GM18508 (cell line): Measurements from ENCODE around the gene PLBD1.

Experiments used
- ATAC-seq: cut with Tn5 transposase; IDR thresholded peaks from one replicate; pipeline ENCODE4 v1.9.1; 2021; ENCODE audit warnings: moderate number of reproducible peaks; ENCODE audit not compliant: insufficient read depth, unreplicated experiment

PLBD1 gene

DNA sequence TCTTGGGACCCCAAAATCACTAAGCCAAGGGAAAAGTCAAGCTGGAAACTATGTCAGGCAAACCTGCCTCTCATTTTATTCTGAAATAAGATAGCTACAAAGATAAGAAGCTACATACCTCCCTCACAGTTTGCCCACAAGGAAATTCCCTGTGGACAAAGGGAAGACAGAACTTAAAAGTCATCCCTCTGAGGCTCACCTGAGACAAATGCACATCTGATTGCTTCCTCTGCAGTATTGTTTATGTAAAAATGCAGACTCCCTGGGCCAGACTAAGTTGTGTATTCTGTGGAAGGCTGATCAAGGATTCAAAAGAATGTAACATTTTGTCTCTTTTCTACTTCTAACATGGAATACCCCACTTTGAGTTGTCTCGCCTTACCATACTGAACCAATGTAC lies 2.5 kb upstream of the PLBD1 start:
- no peak for ATAC-seq

DNA sequence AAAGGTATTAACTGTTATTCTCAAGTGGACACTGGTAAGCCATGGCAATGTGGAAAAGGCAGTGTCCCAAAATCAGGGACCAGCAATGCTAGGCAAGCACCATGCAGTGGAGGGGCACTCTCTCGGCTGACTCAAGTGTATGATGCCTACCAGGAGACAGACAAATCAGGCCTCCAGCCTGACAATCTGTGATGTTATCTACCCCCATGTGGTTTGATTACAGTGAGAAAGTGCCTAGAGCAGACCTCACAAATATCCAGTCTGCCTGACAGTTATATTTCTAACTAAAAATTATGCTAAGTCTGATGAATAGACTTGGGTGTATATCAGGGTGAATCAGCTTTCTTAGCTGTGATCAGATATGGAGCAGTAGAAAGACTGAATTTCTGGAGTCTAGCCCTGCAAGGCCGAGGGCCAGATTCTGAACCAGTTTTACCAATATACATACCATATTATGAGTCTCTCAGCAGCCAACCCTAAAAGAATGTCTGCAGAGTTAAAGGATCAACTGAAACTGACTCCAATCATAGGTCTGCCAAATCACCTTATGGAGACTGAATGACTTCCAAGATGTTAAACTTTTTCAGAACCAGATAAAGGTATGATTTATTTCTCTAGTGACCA lies 3.2 kb downstream of the PLBD1 start:
- ATAC-seq, result no peak

DNA sequence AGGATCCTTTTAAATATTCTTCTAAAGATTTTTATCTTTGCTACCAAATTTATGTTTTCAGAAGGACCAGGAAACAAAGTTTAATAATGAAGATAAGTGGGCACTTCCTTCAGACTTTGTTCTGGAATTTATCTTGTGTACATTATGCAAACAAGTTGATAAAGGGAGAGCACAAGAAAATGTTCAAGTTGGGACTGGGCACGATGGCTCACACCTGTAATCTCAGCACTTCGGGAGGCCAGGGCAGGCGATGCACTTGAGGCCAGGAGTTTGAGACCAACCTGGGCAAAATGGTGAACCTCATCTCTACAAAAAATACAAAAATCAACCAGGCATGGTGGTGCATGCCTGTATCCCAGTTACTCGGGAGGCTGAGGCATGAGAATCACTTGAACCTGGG lies 4.6 kb downstream of the PLBD1 start:
- no peak for ATAC-seq

DNA sequence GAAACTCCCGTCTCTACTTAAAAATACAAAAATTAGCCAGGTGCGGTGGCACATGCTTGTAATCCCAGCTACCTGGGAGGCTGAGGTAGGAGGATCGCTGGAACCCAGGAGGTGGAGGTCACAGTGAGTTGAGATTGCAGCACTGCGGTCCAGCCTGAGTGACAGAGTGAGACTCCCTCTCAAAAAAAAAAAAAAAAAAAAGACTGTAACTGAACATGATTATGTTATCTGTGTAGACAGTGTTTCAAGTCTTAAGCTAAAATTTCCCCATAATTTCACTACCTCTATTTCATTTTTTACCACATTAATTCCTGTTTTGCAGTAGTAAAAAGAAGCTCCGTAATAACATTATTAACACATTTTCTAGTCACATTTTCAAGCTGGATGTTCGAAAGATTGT lies 5.4 kb downstream of the PLBD1 start:
- no peak for ATAC-seq

DNA sequence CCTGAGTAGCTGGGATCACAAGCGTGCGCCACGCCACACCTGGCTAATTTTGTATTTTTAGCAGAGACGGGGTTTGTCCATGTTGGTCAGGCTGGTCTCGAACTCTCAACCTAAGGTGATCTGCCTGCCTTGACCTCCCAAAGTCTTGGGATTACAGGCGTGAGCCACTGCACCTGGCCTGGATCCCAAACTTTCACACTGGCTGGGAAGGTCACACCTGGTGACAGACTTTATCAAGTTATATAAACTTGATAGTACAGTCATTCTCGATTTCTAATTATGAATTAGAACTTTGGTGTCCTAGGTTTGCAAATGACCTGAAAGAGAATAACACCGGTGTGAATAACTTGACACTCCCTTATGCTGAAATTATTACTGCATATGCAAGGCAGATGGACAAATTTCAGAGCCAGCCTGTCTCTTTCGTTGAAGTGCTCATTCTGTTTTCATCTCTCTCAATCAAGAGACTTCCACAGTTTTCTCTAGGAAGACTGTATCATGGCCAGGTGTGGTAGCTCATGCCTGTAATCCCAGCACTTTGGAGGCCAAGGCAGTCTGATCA lies 5.9 kb downstream of the PLBD1 start:
- ATAC-seq, result no peak

DNA sequence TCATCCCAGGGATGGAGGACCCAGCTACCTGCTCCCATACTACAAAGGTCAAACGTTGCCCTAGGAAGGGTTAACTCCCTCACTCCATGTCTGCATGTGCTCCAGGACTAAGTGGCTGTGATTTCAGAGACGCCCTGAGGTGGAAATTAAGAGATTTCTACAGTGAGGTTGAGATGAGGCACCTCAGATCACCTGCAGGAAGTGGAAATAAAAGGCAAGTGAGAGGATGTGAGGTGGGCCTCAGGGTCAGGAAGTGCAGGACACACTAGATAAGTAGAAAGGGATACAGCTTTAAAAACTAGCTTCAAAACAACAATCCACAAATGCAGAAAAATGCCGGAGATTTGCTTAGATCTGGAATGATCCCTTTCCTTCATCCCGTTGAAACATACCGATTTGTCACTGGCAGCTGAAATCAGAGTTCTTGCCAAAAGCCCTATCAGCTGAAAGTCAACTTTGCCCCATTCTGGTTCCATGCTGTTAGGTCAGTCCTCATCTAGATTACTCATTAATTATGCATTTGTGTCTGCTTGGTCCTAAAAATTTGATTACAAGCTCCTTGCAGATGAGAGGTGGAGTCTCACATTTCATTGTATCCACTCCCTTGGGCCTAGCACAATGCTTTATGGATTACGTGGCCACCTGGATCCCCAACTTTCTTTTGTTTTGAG lies 6.6 kb downstream of the PLBD1 start:
- ATAC-seq, result no peak

DNA sequence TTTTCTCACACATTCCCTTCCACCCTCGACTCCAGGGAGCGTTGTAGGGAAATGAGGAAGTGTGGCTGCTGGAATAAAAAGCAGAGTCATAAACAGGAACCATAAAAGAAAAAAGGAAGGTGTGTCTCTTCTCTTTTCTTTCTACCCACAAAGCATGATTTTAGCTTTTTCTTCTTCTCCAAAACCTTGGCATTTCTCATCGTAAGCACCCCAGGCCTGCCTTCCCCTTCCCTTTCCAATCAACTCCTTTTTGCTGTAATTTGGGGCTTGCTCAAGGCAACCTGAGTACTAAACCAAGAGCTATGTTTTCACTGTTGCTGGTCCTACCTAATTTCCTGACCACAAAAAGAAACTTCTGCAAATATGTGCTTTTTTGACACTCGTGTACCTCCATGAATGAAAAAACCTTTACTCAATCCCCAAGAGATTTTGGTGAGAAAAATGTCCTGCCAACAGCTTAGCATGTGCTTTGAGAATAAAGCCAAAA lies 9.2 kb downstream of the PLBD1 start:
- ATAC-seq, result no peak

DNA sequence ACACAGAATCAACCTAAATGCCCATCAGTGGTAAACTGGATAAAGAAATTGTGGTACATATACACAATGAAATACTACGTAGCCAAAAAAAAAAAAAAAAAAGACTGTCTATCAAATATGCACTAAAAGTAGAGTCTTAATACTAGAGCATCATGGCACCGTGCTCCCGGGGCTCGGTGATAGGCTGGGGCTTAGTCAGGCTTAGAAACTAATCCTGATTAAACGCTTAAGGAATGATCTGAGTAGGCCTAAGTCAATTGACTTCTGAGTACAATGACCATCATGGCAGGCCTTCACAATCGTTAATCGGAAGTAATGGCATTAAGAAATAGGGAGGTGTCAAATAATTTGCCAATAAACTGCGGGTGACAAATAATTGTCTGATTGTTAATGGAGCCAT lies 9.7 kb downstream of the PLBD1 start:
- ATAC-seq, result no peak

DNA sequence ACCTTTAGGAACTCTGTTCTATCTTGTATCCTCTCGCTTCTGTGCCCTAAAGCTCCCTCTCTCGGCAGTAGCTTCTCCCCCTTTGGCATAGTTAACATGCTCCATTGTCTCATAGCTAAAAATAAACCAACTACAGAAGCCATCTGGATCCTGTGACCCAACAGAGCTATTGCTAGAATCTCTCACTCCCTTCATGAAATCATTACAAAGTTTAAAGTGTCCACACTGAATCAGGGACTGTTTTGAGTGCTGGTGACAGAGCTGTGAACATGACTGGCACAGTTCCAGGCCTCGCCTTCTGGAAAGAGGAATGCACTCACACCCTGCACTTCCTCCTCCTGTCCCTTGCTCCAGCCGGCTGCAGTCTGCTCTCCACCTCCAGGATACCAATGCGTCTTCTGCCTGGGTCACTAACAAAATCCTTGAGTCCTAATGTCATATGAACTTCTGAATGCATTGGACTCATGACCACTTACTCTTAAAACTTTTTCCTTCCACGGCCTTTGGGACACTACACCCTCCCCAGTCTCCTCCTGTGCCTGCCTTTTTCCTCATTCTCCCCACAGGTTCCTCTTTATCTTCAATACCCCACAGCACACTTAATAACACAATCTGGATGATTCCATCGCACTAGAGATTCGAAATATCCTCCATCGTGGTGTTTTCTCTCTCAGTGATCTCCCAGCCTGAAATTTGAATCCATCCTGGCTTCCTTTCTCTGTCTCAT lies 13.2 kb downstream of the PLBD1 start:
- ATAC-seq, result no peak

DNA sequence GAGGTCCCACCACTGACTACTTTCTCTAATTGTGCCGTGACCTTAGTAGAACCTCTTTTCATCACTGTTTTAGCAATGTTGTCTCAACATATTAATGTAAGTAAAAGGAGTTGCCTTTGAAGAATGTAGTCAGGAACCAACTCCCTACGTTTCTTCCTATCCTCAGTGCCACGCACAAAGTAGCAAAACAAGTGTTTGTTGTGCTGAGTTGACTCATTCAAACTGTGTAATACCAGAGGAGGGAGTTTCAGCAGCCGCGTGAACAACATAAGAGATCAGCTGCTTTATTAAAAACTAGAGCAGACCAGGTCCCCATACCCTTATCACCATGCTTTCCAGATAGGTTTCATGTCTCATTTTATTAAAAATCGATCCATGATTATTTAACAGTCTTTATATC lies 19.1 kb downstream of the PLBD1 start:
- ATAC-seq, result no peak

DNA sequence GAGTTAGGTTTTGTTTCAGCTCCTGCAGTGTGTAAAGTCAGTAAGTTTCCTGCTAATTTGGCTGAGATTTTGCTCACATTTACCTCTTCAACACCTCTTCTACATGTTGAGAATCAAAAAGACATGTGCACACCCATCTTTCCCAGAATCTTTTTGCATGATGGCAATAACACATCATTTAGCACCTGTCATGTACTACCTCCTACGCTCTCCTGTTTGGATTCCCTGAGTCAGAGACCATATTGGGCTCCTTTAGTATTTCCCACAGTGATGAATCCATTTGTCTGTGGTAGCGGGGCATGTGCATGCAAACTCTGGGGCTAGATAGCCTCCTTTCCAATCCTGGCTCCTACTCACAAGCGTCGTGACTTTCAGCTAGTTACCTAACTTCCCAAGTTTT lies 20.1 kb downstream of the PLBD1 start:
- ATAC-seq, result no peak

DNA sequence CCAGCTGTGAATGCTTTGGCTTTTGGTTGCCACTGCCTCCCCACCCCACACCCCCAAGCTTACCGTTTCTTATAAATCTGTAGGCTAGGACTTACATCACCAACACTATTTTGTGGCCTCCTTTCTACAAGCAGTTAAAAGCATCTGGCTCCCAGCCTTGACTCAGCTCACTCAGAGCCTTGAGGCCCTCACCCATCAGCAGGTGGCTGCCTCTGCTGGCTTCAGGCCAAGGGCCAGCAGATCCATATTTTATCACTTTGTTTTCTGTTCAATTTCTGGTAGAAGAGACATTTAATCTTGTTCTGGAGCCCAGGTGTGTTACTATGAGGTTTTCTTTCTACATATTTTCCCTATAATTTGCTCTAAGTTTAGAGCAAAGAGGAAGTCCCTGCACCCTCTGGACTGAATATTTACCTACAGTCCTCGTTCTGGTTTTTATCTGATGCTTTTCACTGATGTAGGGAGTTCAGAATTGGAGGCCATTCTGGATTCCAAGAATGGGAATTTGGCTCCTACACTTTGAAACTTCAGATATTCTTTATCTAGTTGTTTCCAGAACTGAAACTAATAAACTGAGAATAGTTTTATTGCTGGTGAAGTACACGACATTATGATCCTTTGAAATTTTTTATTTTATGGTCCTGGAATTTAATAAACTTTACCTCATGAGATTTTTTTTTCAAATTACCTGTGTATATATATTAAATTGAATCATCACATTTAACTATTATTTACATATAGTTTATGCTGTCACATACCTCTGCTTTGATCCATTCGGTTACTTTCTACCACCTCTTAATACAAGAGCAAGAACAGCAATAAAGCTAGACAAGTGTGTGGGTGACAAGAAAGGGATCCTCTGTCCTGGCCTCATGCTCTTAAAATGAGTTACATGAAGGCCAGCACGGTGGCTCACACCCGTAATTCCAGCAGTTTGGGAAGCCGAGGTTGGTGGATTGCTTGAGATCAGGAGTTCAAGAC lies 22.2 kb downstream of the PLBD1 start:
- no peak for ATAC-seq

DNA sequence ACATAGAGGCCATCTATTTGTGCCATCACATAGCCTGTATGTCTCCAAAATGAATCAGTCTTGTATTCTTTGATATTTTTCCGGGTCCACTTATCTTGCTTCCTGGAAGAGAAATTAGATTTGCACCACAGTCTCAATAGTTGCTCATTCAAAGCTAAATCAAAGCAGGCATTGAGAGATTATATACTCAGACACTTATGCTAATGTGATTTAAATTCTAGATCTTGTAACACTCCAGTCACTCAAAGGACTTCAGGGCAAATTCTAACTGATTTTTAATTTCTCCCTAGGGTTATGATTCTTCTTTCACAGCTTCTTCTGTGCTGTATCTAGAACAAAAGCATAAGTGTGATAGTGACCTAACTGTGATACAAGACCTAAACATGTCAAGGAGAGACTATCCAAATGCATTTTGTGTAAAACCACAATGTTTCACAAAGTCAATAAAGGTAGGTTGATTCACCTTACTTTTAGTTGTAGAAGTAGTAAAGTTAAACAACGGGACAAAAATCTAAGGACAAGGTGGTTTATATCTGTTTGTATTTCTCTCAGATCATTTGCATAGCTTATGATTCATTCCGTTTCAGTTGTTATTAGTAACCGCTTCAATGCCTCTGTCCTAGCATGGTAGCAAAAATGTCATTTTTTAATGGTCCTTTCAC lies 26.8 kb downstream of the PLBD1 start:
- no peak for ATAC-seq

DNA sequence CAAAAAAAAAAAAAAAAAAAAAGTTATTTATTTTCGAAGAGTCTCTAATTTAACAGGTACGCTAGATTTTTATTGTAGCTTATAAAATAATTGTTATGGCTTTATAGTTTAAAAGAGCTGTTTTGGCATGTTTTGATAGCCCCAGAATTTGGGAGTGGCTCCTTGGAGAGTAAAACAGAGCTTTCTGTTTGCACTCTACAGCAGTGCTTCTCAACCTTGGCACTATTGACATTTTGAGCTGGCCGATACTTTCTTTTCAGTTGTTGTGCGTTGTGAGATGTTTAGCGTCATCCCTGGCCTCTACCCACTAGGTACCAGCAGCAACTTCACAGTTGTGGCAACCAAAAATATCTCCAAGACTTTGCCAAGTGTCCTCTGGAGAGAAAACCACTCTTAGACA lies 30.6 kb downstream of the PLBD1 start:
- no peak for ATAC-seq

DNA sequence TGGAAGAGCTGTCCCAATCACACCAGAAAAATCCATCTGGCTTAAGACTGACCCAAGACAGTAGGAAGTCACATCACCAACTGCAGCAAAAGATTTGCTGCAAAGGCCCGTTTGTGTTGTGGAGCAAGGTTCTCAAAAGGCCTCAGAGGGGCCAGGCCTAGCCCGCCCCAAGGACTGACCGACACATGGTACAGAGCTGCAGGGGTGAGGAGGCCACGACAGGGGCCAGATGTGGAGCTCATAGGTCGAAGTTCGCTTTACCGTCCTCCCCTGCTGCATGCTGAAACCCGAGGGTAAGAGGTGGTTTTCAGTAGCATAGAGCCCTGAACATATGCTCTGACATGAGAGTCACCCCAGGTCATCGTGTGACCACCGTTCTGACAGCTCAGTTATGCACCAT lies 35.5 kb downstream of the PLBD1 start:
- ATAC-seq, result no peak

DNA sequence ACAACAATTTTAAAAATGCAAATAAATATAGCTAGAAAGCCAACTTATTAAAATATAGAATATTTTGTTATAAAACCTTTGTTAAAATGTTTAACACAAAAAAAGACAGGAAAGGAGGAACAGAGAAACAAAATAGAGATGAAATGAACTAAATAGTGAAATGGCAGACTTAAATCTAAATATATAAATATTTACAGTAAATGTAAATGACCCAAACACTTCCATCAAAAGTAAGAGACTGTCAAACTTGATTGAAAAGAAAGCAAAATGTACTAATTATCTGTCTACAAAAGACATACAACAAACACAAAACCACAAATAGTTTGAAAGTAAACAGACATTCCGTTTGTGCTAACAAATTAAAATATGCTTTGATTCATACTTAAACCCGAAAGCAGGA lies 41.7 kb downstream of the PLBD1 start:
- ATAC-seq, result no peak

DNA sequence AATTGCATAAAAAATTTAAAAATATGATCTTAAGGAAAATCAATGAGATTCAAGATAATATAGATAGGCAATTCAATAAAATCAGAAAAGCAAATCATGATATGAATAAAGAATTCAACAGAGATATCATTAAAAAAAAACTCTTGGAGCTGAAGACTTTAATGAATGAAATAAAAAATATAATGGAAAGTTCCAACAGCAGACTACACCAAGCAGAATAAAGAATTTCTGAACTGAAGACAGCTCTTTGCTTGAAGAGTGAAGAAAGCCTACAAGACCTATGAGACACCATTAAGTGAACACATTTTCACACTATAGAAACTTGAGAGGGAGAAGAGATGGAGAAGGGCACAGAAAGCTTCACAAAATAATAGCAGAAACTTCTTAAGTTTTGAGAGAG lies 45.9 kb downstream of the PLBD1 start:
- no peak for ATAC-seq

DNA sequence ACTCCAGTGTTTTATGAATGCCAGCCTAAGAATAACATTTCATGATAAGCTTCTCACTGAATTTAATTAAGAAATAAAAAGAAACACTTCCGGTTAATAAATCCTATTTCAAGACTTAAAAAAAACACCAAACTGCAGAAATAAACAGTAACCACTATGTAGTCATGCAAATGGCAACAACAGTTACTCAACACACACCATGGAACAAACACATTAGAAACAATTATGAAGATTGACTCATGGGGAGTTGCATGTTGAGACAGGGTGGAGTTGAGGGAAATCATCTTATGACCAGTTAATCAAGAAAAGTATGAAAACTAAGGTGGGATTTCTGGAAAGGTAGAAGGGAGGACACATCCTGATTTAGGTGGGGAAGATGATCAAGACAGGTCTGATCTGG lies 52.7 kb downstream of the PLBD1 start:
- no peak for ATAC-seq

DNA sequence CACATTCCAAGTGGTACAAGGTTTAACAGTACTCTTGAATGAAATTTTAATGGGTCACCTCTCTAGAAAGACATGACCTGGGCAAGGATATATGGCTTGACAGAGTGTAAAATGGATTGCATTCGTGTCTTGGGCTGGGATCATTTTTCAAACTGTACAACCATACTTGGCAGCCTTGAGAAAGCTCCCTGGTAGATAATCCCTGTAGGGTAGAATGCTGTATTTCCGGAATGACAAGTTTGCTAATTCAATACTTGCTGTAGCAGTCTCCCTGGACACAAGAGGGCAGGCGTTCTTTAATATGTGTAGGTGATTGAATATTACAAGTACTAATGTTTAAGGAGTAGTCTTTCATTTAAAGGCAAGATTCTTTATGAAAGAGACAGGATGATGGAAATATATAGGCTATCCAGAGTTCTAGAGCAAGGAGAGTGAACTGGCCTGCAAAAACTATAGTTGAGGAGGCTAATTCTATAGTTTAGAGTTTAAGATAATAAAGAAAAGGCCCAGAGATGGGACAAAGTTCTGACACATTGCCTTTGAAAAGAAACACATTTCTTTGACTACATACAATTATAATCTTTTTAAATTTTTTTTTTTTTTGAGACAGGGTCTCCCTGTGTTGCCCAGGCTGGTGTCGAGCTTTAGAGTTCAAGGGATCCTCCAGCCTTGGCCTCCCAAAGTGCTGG lies 53.4 kb downstream of the PLBD1 start:
- no peak for ATAC-seq
